ENCODE results near the gene CHID1.

Gene CHID1

GRCh38 chr11:837189-837989 lies 73.2 kb downstream of the CHID1 start:
- no peak for DNase-seq (ENCODE audit: low read depth in 3 of 3)

- DNase-seq (ENCODE audit: low read depth in 3 of 3): no peak
Observed at GRCh38 chr11:836700-837099, 73.9 kb downstream of the CHID1 start.

GRCh38 chr11:836274-836673 lies 74.3 kb downstream of the CHID1 start:
- DNase-seq (ENCODE audit: low read depth in 3 of 3): no peak

GRCh38 chr11:834371-835316 lies 76.0 kb downstream of the CHID1 start:
- no peak for DNase-seq (ENCODE audit: low read depth in 3 of 3)

GRCh38 chr11:833849-834311 lies 76.7 kb downstream of the CHID1 start:
- no peak for DNase-seq (ENCODE audit: low read depth in 3 of 3)

GRCh38 chr11:833114-833791 lies 77.4 kb downstream of the CHID1 start:
- DNase-seq (ENCODE audit: low read depth in 3 of 3): no peak

GRCh38 chr11:832529-833113 lies 78.0 kb downstream of the CHID1 start, which contains the start of gene CD151:
CD151 (plus strand) TSS chr11:832952; CDS start chr11:836070, 3,118 bp downstream.
- peak in 1 of 3 experiments; percentile 59 for DNase-seq (ENCODE audit: low read depth in 3 of 3)

GRCh38 chr11:831961-832528 lies 78.6 kb downstream of the CHID1 start:
- DNase-seq (ENCODE audit: low read depth in 3 of 3): no peak

- DNase-seq (ENCODE audit: low read depth in 3 of 3): no peak
Observed at GRCh38 chr11:831118-831864, 79.3 kb downstream of the CHID1 start.

GRCh38 chr11:830295-831117 lies 80.1 kb downstream of the CHID1 start:
- DNase-seq (ENCODE audit: low read depth in 3 of 3): peak in 1 of 3 experiments; percentile 66

GRCh38 chr11:829847-830294 lies 80.7 kb downstream of the CHID1 start:
- no peak for DNase-seq (ENCODE audit: low read depth in 3 of 3)

GRCh38 chr11:829176-829846 lies 81.3 kb downstream of the CHID1 start:
- DNase-seq (ENCODE audit: low read depth in 3 of 3): no peak

GRCh38 chr11:828506-829175 lies 82.0 kb downstream of the CHID1 start:
- DNase-seq (ENCODE audit: low read depth in 3 of 3): no peak

- DNase-seq (ENCODE audit: low read depth in 3 of 3): no peak
Observed at GRCh38 chr11:827897-828192, 82.8 kb downstream of the CHID1 start, which contains the start of gene CRACR2B. CRACR2B (plus strand) TSS chr11:827919; CDS start chr11:828608, 689 bp downstream.

- DNase-seq (ENCODE audit: low read depth in 3 of 3): no peak
Observed at GRCh38 chr11:827146-827896, 83.3 kb downstream of the CHID1 start.

- no peak for DNase-seq (ENCODE audit: low read depth in 3 of 3)
Observed at GRCh38 chr11:826836-827145, 83.8 kb downstream of the CHID1 start.

GRCh38 chr11:826227-826621 lies 84.4 kb downstream of the CHID1 start:
- no peak for DNase-seq (ENCODE audit: low read depth in 3 of 3)
